OCI-LY3 (cell line): ENCODE measurements around the gene RIPPLY3.

Source experiments
- H2AFZ ChIP-seq: fragments of 200-600, 300-600 bp; shearing (Covaris generic); 2 replicates; pipeline ENCODE4 v1.6.0; 2014; ENCODE audit warnings: antibody characterized with exemption, low read depth, low read length
- H3K27ac ChIP-seq: fragments of 200-600, 300-600 bp; sonication (generic); 2 replicates; pipeline ENCODE4 v1.5.1; 2014; ENCODE audit warnings: mild to moderate bottlenecking, low read length, moderate library complexity, mixed read lengths
- H3K27me3 ChIP-seq: fragments of 200-600, 300-600 bp; sonication (generic); 2 replicates; pipeline ENCODE4 v1.6.1; 2014; ENCODE audit warnings: low read depth, low read length, mixed read lengths
- H3K36me3 ChIP-seq: fragments of 200-600, 300-600 bp; sonication (generic); replicated peaks from 2 replicates; pipeline ENCODE3; 2014; ENCODE audit warnings: low read depth, low read length, mixed read lengths
- H3K4me1 ChIP-seq: fragments of 300-600, 200-600 bp; sonication (generic); 2 replicates; pipeline ENCODE4 v1.6.1; 2014; ENCODE audit warnings: low read length, mixed read lengths
- H3K4me2 ChIP-seq: fragments of 200-600, 300-600 bp; sonication (generic); 2 replicates; pipeline ENCODE4 v1.6.1; 2014; ENCODE audit warnings: low read length, mixed read lengths
- H3K4me3 ChIP-seq: fragments of 300-600, 200-600 bp; sonication (generic); 2 replicates; pipeline ENCODE4 v1.5.1; 2014; ENCODE audit warnings: antibody characterized with exemption, mild to moderate bottlenecking, low read length, moderate library complexity
- H3K79me2 ChIP-seq: fragments of 300-600, 200-600 bp; shearing (Covaris generic); 2 replicates; pipeline ENCODE4 v1.6.1; 2014; ENCODE audit warnings: mild to moderate bottlenecking, low read length, mixed read lengths
- H3K9ac ChIP-seq: fragments of 300-600, 200-600 bp; shearing (Covaris generic); 2 replicates; pipeline ENCODE4 v1.6.0; 2014; ENCODE audit warnings: mild to moderate bottlenecking, low read length, moderate library complexity
- H3K9me3 ChIP-seq: fragments of 200-600, 300-600 bp; shearing (Covaris generic); 2 replicates; pipeline ENCODE4 v1.6.1; 2014; ENCODE audit warnings: low read length, mixed read lengths; ENCODE audit not compliant: insufficient read depth
- H4K20me1 ChIP-seq: fragments of 200-600, 300-600 bp; sonication (generic); 2 replicates; pipeline ENCODE4 v1.6.1; 2016; ENCODE audit warnings: low read length, mixed read lengths; ENCODE audit not compliant: insufficient read depth
- CTCF ChIP-seq: fragments of 200-600, 300-600 bp; sonication (generic); IDR thresholded peaks from 2 replicates; pipeline ENCODE4 v1.5.1; 2014; ENCODE audit warnings: antibody characterized with exemption, low read length, low read depth
- EZH2phosphoT487 ChIP-seq: fragments of 200-600 bp; shearing (Covaris generic); IDR thresholded peaks from 2 replicates; pipeline ENCODE4 v1.6.1; 2018; ENCODE audit warnings: antibody characterized with exemption, mixed run types, low read depth

Gene RIPPLY3

GRCh38 chr21:37006486-37007291 is at the start of gene RIPPLY3:
Gene RIPPLY3 (plus strand): TSS chr21:37006702. CDS start chr21:37006773, 71 bp downstream.
- TF ChIP-seq CTCF (no peak), EZH2phosphoT487 (no peak)
- Histone ChIP-seq H3K27me3 (no peaks in the 10 kb centered on the region), H4K20me1 (no peaks in the 10 kb centered on the region), H3K9ac (no peak within 1 kb of the TSS), H3K27ac (no peak within 1 kb of the TSS), H3K79me2 (no peaks in the 10 kb centered on the region), H2AFZ (no peak within 1 kb of the TSS), H3K4me3 (no peak within 1 kb of the TSS), H3K9me3 (no peaks in the 10 kb centered on the region), H3K4me1 (0 out of 2 replicates have a peak, but pooled peaks cover 2% of the 10 kb centered on the region), H3K36me3 (no peaks in the 10 kb centered on the region), H3K4me2 (no peak within 1 kb of the TSS)

GRCh38 chr21:36959020-36959835 is 47.3 kb upstream of the RIPPLY3 start:
- no peaks in the 10 kb centered on the region for H4K20me1 ChIP-seq
- no peaks in the 10 kb centered on the region for H3K4me1 ChIP-seq
- no peak overlapping the region for H3K27ac ChIP-seq
- H3K36me3 ChIP-seq = no peaks in the 10 kb centered on the region
- H3K4me2 ChIP-seq = no peak overlapping the region
- no peak for TF ChIP-seq EZH2phosphoT487
- TF ChIP-seq CTCF = no peak
- H3K79me2 ChIP-seq = no peaks in the 10 kb centered on the region
- H3K9ac ChIP-seq = no peak overlapping the region
- no peak overlapping the region for H3K4me3 ChIP-seq
- H2AFZ ChIP-seq = no peak overlapping the region
- no peaks in the 10 kb centered on the region for H3K27me3 ChIP-seq
- no peaks in the 10 kb centered on the region for H3K9me3 ChIP-seq

- Histone ChIP-seq H3K9me3 (no peaks in the 10 kb centered on the region), H3K79me2 (no peaks in the 10 kb centered on the region), H4K20me1 (no peaks in the 10 kb centered on the region), H3K4me1 (peaks cover 12% of the 10 kb centered on the region), H3K27me3 (no peaks in the 10 kb centered on the region), H3K4me3 (no peak overlapping the region), H3K36me3 (no peaks in the 10 kb centered on the region), H3K27ac (no peak overlapping the region), H2AFZ (no peak overlapping the region), H3K9ac (no peak overlapping the region), H3K4me2 (no peak overlapping the region)
- no peak for TF ChIP-seq CTCF
- TF ChIP-seq EZH2phosphoT487 = no peak
These were observed 45.7 kb upstream of the RIPPLY3 start for GRCh38 chr21:36960676-36961284.
